ENCODE measurements around the gene MISP3.
"Not testable (repeated sequence)": the region's sequence is repeated elsewhere in the genome, so short reads cannot be mapped to it uniquely, and the experiment has no call there.

The MISP3 gene

GRCh38 chr19:14072535-14073260 lies at the start of gene MISP3:
Gene MISP3 (plus strand): TSS chr19:14072786. CDS start chr19:14073310, 524 bp downstream.
- peak; percentile 37 for DNase-seq

- no peak for DNase-seq
Observed at GRCh38 chr19:14023404-14024235, 49.0 kb upstream of the MISP3 start.

DNA sequence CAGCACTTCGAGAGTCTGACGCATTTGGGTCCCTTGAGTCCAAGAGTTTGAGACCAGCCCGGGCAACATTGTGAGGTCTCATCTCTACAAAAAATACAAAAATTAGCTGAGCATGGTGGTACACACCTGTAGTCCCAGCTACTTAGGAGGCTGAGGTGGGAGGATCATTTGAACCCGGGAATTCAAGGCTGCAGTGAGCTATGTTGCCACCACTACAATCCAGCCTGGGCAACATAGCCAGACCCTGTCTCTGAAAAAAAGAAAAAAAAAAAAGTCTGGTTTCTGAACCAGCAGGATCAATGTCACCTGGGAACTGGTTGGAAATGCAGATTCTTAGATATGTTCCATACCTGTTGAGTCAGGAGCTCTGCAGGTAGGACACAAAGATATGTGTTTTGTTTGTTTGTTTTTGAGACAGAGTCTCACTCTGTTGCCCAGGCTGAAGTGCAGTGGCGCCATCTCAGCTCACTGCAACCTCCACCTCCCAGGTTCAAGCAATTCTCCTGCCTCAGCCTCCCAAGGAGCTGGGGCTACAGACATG lies 45.9 kb upstream of the MISP3 start:
- DNase-seq: not testable (repeated sequence)

GRCh38 chr19:14027856-14028450 lies 44.6 kb upstream of the MISP3 start, which contains the start of gene RLN3:
Gene RLN3 (plus strand): TSS chr19:14028148. CDS start chr19:14028205, 57 bp downstream.
- no peak for DNase-seq

DNA sequence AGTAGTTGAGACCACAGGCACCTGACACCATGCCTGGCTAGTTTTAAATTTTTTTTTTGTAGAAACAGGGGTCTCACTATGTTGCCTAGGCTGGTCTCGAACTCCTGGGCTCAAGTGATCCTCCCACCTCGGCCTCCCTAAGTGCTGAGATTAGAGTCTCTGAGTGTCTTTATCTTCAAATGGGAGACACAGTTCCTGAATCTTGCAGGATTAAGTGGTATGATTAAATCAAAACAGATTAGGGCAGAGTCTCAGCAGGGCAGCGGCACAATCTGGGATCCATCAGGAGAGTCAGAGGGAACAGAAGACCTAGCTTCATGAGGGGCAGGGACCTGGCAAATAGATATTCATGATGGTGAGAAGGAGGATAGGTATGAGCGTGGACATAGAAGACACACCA lies 43.7 kb upstream of the MISP3 start:
- DNase-seq: no peak

- peak; percentile 89 for DNase-seq
Observed at GRCh38 chr19:14030997-14031718, 41.4 kb upstream of the MISP3 start.

GRCh38 chr19:14031719-14032480 lies 40.7 kb upstream of the MISP3 start, which contains the start of gene IL27RA:
Gene IL27RA (plus strand): TSS chr19:14031762. CDS start chr19:14031873, 111 bp downstream.
- peak; percentile 86 for DNase-seq

DNA sequence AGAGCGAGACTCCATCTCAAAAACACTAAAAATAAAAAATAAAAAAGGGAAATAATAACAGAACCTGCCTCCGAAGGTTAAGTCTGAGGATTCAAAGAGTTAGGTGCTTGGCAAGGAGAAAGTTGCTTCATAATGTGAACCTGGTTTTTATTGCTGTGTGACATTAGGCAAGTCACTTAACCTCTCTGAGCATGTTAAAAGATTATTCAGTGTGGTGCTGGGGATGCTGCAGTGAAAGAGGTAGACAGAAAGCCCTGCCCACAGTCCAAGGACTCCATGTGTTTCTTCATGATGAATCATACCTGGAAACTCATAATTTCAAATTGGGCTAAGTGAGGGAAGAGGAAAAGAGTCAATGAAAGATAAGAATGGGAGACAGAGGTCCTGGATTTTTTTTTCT lies 38.6 kb upstream of the MISP3 start:
- no peak for DNase-seq

DNA sequence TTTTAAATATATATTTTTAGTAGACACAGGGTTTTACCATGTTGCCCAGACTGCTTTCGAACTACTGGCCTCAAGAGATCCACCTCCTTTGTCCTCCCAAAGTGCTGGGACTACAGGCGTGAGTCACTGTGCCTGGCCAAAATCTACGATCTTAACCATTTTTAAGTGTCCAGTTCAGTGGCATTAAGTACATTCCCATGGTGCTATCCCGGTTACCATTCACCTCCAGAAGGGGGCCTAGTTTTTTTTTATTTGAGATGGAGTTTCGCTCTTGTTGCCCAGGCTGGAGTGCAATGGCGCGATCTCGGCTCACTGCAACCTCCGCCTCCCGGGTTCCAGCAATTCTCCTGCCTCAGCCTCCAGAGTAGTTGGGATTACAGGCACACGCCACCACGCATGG lies 37.4 kb upstream of the MISP3 start:
- not testable (repeated sequence) for DNase-seq

DNA sequence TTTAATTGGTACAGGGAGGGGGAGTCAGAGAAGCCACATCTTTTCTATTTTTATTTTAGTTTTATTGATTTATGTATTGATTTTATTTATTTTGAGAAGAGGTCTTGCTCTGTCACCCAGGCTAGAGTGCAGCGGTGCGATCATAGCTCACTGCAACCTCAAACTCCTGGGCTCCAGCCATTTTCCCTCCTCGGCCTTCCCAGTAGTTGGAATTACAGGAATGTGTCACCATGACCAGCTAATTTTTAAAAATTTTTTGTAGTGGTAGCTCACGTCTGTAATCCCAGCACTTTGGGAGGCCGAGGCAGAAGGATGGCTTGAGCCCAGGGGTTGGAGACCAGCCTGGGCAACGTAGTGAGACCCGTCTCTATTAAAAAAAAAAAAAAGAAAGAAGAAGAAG lies 36.9 kb upstream of the MISP3 start:
- DNase-seq: no peak

DNA sequence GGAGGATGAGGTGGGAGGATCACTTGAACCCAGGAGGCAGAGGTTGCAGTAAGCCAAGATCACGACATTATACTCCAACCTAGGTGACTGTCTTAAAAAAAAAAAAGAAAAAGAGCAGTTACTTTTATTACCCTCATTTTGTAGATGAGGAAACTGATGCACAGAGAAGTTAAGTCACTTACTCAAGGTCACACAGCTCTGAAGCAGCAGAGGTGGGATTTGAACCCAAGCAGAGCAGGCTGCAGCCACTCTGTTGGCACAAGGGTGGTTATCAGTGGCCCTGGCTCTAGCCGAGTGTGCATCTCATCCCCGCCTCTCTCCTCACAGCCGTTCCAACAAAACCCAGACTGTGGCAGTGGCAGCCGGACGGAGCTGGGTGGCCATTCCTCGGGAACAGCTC lies 33.4 kb upstream of the MISP3 start:
- DNase-seq: no peak

- peak; percentile 73 for DNase-seq
Observed at GRCh38 chr19:14042659-14043608, 29.7 kb upstream of the MISP3 start.

GRCh38 chr19:14047866-14048265 lies 24.7 kb upstream of the MISP3 start:
- not testable (repeated sequence) for DNase-seq

DNA sequence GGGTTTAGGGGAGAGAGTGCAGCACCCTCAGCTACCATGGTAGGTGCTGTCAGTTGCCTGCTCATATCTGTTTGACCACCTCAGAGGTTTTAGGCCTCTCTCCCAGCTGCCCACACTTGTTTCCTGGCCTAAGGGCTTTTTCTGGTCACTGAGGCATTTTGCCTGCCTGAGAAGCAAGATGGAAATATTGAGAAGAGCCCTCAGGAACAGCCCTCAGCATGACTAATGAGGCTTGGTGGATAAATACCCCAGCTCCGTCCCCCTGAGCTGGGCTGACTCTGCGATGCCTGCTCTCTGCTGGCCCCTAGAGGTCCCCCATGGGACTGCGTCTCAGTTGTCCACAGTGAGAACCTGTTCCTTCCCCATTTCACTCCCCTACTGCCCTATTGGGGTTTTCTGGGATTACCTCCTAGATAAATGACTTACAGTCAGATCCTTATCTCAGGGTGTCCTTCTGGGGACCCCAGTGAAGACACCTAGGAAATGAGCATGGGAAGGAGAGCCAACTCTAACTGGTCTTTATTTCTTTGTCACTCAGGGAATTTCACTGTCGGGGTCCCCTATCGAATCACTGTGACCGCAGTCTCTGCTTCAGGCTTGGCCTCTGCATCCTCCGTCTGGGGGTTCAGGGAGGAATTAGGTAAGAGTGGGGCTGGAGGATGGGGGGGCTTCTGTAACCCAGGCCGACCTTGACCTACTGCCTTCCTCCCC lies 24.0 kb upstream of the MISP3 start:
- peak; percentile 79 for DNase-seq

- no peak for DNase-seq
Observed at GRCh38 chr19:14050512-14050911, 22.1 kb upstream of the MISP3 start.

- DNase-seq: not testable (repeated sequence)
Observed at GRCh38 chr19:14050961-14051360, 21.6 kb upstream of the MISP3 start.

- DNase-seq: no peak
Observed at GRCh38 chr19:14051980-14052379, 20.6 kb upstream of the MISP3 start.

- no peak for DNase-seq
Observed at GRCh38 chr19:14052470-14052869, 20.1 kb upstream of the MISP3 start.

GRCh38 chr19:14053032-14053431 lies 19.6 kb upstream of the MISP3 start:
- DNase-seq: no peak

DNA sequence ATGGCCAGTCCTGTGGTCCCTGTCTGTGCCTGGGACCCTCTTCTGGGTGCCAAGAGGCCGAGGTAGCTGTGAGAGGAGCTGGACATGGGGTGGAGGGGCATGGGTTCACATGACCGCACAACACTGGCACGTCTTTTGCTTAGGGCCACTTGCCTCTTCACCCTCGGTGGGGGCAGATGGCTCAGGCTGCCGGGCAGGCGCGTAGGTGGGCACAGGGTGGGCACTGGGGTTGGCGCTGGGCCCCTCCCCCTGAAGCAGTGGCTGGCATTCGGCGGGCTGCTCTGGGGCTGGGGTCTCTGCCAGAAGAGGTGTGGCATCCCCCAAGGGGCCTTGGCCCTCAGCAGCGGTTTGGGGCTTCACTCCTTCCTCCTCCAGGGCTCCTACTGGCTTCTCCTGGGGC lies 19.1 kb upstream of the MISP3 start:
- no peak for DNase-seq
